Ectodermal cell (in vitro differentiated cells): ENCODE results near the gene MGLL.

Experiments
- H3K27ac ChIP-seq: 2 replicates; pipeline ENCODE4 v1.7.0; 2013; ENCODE audit warnings: mild to moderate bottlenecking, low read depth, low read length; ENCODE audit not compliant: insufficient read depth, poor library complexity, severe bottlenecking
- H3K27me3 ChIP-seq: 2 replicates; pipeline ENCODE4 v1.7.0; 2013; ENCODE audit warnings: mild to moderate bottlenecking, low read length; ENCODE audit not compliant: insufficient read depth, control insufficient read depth, poor library complexity, severe bottlenecking
- H3K36me3 ChIP-seq: one replicate; pipeline ENCODE4 v1.7.0; 2013; ENCODE audit warnings: low read length; ENCODE audit not compliant: control insufficient read depth, insufficient read depth
- H3K4me1 ChIP-seq: one replicate; pipeline ENCODE4 v1.7.0; 2013; ENCODE audit warnings: low read length; ENCODE audit not compliant: control insufficient read depth, insufficient read depth
- H3K4me3 ChIP-seq: 2 replicates; pipeline ENCODE4 v1.7.0; 2013; ENCODE audit warnings: low read depth, low read length, control low read depth; ENCODE audit not compliant: insufficient read depth
- H3K9me3 ChIP-seq: 2 replicates; pipeline ENCODE4 v1.7.0; 2013; ENCODE audit warnings: mild to moderate bottlenecking, low read length, moderate library complexity; ENCODE audit not compliant: control insufficient read depth
- WGBS, 2 experiments: methylation state at CpG; one replicate each; pipeline ENCODE4 v1.1.7; 2013; ENCODE audit warnings: missing lambda C conversion rate in 2 of 2; 5-methylcytosine and 5-hydroxymethylcytosine counted together

Gene MGLL

DNA sequence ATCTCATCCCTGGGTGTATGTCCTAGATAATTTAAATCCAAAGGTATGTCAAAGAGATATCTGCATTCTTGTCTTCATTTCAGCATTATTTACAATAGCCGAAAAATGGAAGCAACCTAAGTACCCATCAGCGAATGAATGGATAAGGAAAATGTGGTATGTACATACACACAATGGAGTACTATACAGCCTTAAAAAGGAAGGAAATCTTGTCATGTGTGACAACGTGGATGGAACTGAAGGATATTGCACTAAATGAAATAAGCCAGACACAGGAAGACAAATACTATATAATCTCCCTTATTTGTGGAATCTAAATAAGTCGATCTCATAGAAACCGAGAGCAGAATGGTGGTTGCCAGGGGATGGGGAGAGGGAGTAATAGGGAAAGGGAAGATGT, 16.8 kb upstream of the MGLL start:
- H3K27ac ChIP-seq: no peak overlapping the region
- H3K27me3 ChIP-seq: no peaks in the 10 kb centered on the region
- H3K4me1 ChIP-seq: peaks cover 9% of the 10 kb centered on the region
- WGBS, 2 experiments: 95 to 96% methylated on average over 4 to 5 of the region's 5 CpGs
- H3K4me3 ChIP-seq: no peak overlapping the region
- H3K9me3 ChIP-seq: no peaks in the 10 kb centered on the region
- no peaks in the 10 kb centered on the region for H3K36me3 ChIP-seq

DNA sequence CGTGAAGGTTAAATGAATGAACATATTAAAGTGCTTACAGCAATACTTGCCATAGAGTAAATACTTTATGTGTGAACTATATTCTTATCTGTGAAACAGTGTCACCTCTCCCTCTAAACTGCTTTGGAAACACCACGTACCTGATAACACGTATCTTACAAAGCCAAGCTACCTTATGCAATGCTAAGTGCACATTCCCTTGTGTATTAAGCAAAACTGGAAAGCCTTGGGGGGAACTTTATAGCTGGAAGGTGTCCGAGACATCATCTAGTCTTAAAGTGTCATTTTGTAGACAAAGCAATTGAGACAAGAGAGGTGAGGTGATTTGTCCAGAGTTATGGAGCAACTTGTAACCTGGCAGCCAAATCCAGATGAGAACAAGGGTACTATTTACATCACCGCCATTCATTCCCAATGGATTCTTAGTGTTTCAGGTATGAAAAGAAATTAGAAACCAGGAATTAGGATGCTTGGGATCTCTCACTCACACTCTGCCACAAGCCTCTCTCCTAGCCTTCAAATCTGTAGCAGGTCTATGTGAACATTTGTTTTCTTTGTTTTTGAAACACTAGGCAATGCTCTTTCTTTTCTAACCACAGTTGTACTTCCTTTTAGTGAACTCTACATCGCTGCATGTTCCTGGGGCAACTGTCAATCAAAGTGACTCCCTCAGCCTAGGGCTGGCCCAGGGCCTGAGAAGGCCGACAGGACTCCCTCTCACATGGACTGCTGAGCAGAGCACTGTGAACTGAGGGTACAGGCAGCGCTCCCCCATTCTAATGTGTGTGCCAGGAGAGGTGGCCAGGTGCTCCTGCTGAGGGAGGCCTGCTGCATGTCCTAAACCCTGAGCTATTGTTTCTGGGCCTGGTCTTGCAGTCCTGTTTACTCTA, 13.9 kb upstream of the MGLL start:
- Histone ChIP-seq H3K4me3 (no peak overlapping the region), H3K27ac (no peak overlapping the region), H3K4me1 (peaks cover 9% of the 10 kb centered on the region), H3K9me3 (no peaks in the 10 kb centered on the region), H3K27me3 (no peaks in the 10 kb centered on the region), H3K36me3 (no peaks in the 10 kb centered on the region)
- 77 to 84% methylated on average over 7 to 8 of the region's 8 CpGs for WGBS, 2 experiments

DNA sequence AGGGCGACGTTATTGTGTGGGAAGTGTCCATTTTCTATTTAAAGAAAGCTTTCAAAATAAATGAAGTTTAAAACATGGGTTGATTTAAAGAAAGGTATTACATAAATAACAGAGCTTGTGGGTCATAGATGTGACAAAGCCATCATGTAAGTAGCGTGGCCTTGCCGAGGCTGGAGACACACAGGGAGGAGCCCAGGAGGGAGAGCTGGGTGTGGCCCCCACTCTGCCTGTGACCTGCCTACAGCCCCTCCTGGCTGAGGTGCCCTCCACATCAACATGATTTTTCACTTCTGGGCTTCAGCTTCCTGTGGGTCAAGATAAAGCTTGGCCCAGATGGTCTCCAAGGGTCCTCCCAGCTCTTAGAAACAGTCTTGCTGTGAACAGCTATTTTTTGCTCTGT, 12.5 kb upstream of the MGLL start:
- 92 to 94% methylated on average over 2 to 4 of the region's 4 CpGs for whole genome bisulfite sequencing, 2 experiments
- no peaks in the 10 kb centered on the region for H3K27me3 ChIP-seq
- no peak overlapping the region for H3K4me3 ChIP-seq
- peaks cover 9% of the 10 kb centered on the region for H3K4me1 ChIP-seq
- H3K27ac ChIP-seq: no peak overlapping the region
- no peaks in the 10 kb centered on the region for H3K36me3 ChIP-seq
- H3K9me3 ChIP-seq: no peaks in the 10 kb centered on the region

GRCh38 chr3:127833281-127834032, 11.1 kb upstream of the MGLL start:
- H3K9me3 ChIP-seq: no peaks in the 10 kb centered on the region
- H3K27ac ChIP-seq: no peak overlapping the region
- H3K36me3 ChIP-seq: no peaks in the 10 kb centered on the region
- H3K4me3 ChIP-seq: no peak overlapping the region
- no peaks in the 10 kb centered on the region for H3K27me3 ChIP-seq
- H3K4me1 ChIP-seq: peaks cover 9% of the 10 kb centered on the region
- 95 to 99% methylated on average over 1 to 2 of the region's 2 CpGs for WGBS, 2 experiments

- WGBS, 2 experiments: 62 to 63% methylated on average over 4 of the region's 4 CpGs
- no peaks in the 10 kb centered on the region for H3K36me3 ChIP-seq
Observed at GRCh38 chr3:127831723-127832172, 9.4 kb upstream of the MGLL start.

DNA sequence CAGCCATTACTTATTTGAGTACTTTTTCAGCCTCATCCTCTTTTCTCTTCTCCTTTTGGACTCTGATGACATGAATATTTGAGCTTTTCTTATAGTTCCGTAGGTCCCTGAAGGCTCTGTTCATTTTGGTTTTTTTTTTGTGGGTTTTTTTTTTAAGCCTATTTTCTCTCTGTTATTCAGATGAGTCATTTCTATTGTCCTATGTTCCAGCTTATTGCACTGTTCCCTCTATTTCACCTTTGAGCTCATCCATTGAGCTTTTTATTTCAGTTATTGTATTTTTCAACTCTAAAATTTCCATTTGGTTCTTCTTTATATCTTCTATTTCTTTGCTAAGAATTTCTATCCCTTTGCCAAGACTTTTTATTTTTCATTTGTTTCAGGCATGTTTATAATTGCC, 7.2 kb upstream of the MGLL start:
- H3K36me3 ChIP-seq: no peaks in the 10 kb centered on the region
- H3K27me3 ChIP-seq: peaks cover 12% of the 10 kb centered on the region
- H3K4me1 ChIP-seq: no peaks in the 10 kb centered on the region
- no peaks in the 10 kb centered on the region for H3K9me3 ChIP-seq
- WGBS, 2 experiments: no CpG with 5 or more reads among the region's 1 CpG
- no peak overlapping the region for H3K4me3 ChIP-seq
- no peak overlapping the region for H3K27ac ChIP-seq

More at GRCh38 chr3:127831723-127832172, 9.4 kb upstream of the MGLL start:
- no peaks in the 10 kb centered on the region for H3K27me3 ChIP-seq
- peaks cover under 1% of the 10 kb centered on the region for H3K4me1 ChIP-seq
- no peak overlapping the region for H3K27ac ChIP-seq
- H3K4me3 ChIP-seq: no peak overlapping the region
- H3K9me3 ChIP-seq: no peaks in the 10 kb centered on the region

DNA sequence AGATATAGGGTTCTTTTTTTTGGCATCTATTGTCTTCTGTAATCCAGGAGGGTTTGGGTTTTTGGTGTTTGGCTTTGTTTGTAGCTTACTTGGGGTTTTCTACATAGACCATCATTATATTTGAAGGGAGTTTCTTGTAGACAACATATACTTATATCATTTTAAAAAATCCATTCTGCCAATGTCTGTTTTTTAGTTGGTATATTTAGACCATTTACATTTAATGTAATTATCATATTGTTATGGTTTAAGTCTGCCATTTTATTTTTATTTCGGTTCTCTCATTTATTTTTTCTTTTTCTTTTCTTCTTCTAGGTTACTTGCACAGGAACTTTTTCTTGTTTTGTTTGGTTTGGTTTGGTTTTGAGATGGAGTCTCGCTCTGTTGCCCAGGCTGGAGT, 5.5 kb upstream of the MGLL start:
- no peak overlapping the region for H3K27ac ChIP-seq
- H3K9me3 ChIP-seq: no peaks in the 10 kb centered on the region
- H3K27me3 ChIP-seq: peaks cover 29% of the 10 kb centered on the region
- H3K4me1 ChIP-seq: no peaks in the 10 kb centered on the region
- H3K36me3 ChIP-seq: no peaks in the 10 kb centered on the region
- 83 to 90% methylated on average over 1 of the region's 2 CpGs for WGBS, 2 experiments
- no peak overlapping the region for H3K4me3 ChIP-seq

- no peak overlapping the region for H3K27ac ChIP-seq
- H3K4me3 ChIP-seq: no peak overlapping the region
- H3K36me3 ChIP-seq: no peaks in the 10 kb centered on the region
- peaks cover 50% of the 10 kb centered on the region for H3K27me3 ChIP-seq
- H3K9me3 ChIP-seq: no peaks in the 10 kb centered on the region
- 90 to 94% methylated on average over 3 of the region's 3 CpGs for WGBS, 2 experiments
- H3K4me1 ChIP-seq: peaks cover 4% of the 10 kb centered on the region
Observed at GRCh38 chr3:127825756-127826155, 3.4 kb upstream of the MGLL start.

DNA sequence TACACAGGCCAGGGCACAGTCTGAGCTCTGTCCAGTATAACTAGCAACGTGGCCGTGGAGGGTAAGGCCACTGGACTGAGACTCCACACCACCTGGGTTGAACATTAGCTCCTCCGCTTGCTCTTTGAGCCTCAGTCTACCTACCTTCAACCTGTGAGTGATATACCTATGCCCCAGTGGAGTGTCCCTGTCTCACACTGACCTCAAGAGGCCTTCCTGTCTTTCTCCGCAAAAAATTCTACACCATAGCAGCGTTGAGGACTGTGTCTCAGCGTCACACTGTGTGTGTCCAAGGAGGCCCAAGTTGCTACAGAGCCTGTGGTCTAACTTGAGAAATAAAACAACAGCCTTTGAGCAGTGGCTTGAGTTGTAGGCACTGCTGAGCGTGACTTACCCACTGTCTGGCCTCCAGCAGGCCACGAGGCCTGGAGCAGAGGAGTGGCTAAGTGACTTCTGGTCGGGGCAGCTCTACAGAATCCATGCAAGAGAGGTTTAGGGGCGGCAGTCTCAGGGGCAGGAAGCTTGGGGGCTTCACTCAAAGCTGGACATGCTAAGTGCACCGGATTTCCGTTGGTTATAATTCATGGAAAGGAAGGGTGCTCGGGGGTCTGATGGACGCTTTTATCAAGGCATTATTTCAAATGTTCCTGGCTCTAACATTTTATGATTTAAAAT, 2.0 kb upstream of the MGLL start:
- peaks cover 55% of the 10 kb centered on the region for H3K27me3 ChIP-seq
- peaks cover 4% of the 10 kb centered on the region for H3K4me1 ChIP-seq
- H3K36me3 ChIP-seq: no peaks in the 10 kb centered on the region
- H3K4me3 ChIP-seq: no peak overlapping the region
- H3K27ac ChIP-seq: no peak overlapping the region
- 91 to 92% methylated on average over 14 of the region's 14 CpGs for WGBS, 2 experiments
- no peaks in the 10 kb centered on the region for H3K9me3 ChIP-seq

DNA sequence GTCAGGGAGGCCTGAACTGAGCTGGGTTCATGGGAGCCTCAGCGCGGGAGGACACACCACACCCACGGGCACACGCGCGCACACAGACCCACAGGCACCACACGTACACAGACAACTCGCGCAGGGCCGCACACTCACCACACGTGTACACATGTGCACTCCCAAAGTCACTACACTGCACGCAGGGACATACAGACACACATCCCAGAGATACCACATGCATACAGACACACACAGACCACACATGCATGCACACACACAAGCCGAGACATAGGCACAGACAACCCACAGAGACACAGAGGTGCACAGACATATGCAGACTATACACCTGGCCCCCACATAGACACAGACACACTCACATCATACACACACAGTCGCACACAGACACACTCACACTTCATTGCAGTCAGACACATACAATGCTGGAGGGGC, 1.1 kb upstream of the MGLL start:
- H3K9me3 ChIP-seq: no peaks in the 10 kb centered on the region
- peaks cover 4% of the 10 kb centered on the region for H3K4me1 ChIP-seq
- H3K27ac ChIP-seq: no peak overlapping the region
- no peaks in the 10 kb centered on the region for H3K36me3 ChIP-seq
- 83 to 88% methylated on average over 14 of the region's 14 CpGs for WGBS, 2 experiments
- H3K27me3 ChIP-seq: peaks cover 55% of the 10 kb centered on the region
- H3K4me3 ChIP-seq: peak overlapping the region; percentile 15
